IPS DF 4.7 (cell line): ENCODE measurements around the gene SH3BP2.

Source experiments
- DNase-seq: peaks from one replicate; pipeline ENCODE4 v3.0.0-alpha.2; 2013; ENCODE audit warnings: low spot score; ENCODE audit errors: extremely low read depth

The SH3BP2 gene

GRCh38 chr4:2831611-2832308 lies 38.9 kb downstream of the SH3BP2 start:
- no peak for DNase-seq

GRCh38 chr4:2832309-2832980 lies 39.6 kb downstream of the SH3BP2 start:
- DNase-seq = no peak

- DNase-seq = no peak
Observed at GRCh38 chr4:2832981-2833670, 40.2 kb downstream of the SH3BP2 start.

GRCh38 chr4:2833671-2834000 lies 40.8 kb downstream of the SH3BP2 start:
- no peak for DNase-seq

- no peak for DNase-seq
Observed at GRCh38 chr4:2834001-2834921, 41.4 kb downstream of the SH3BP2 start.

GRCh38 chr4:2835978-2836377 lies 43.1 kb downstream of the SH3BP2 start:
- no peak for DNase-seq

- DNase-seq = no peak
Observed at GRCh38 chr4:2836391-2836859, 43.5 kb downstream of the SH3BP2 start.

GRCh38 chr4:2837110-2837903 lies 44.4 kb downstream of the SH3BP2 start:
- no peak for DNase-seq

GRCh38 chr4:2837904-2838496 lies 45.1 kb downstream of the SH3BP2 start:
- no peak for DNase-seq

GRCh38 chr4:2839060-2839459 lies 46.2 kb downstream of the SH3BP2 start:
- DNase-seq = no peak

- no peak for DNase-seq
Observed at GRCh38 chr4:2842687-2843262, 49.9 kb downstream of the SH3BP2 start.

GRCh38 chr4:2843263-2843940 lies 50.5 kb downstream of the SH3BP2 start, which contains the start of gene ADD1:
TSS of gene ADD1 (plus strand) at chr4:2843844. CDS start at chr4:2875916, 32,072 bp downstream.
- DNase-seq = no peak

- no peak for DNase-seq
Observed at GRCh38 chr4:2843941-2844584, 51.2 kb downstream of the SH3BP2 start.

GRCh38 chr4:2846172-2846571 lies 53.3 kb downstream of the SH3BP2 start:
- DNase-seq = no peak

- no peak for DNase-seq
Observed at GRCh38 chr4:2847302-2847871, 54.5 kb downstream of the SH3BP2 start.

GRCh38 chr4:2848449-2848848 lies 55.6 kb downstream of the SH3BP2 start:
- no peak for DNase-seq

GRCh38 chr4:2849267-2850152 lies 56.6 kb downstream of the SH3BP2 start:
- DNase-seq = no peak
